Measurements from ENCODE around the gene ATP5PD. TPM values are rescaled to one million over a fixed set of nuclear protein-coding genes. Genes with fewer than 3 reads are reported as not detected.

The ATP5PD gene
- total and polyA plus RNA-seq, 2 of the 13 experiments (the other 11 are each of a cell fraction or from before 2014, with no cell fraction given): 158 to 428 TPM

DNA sequence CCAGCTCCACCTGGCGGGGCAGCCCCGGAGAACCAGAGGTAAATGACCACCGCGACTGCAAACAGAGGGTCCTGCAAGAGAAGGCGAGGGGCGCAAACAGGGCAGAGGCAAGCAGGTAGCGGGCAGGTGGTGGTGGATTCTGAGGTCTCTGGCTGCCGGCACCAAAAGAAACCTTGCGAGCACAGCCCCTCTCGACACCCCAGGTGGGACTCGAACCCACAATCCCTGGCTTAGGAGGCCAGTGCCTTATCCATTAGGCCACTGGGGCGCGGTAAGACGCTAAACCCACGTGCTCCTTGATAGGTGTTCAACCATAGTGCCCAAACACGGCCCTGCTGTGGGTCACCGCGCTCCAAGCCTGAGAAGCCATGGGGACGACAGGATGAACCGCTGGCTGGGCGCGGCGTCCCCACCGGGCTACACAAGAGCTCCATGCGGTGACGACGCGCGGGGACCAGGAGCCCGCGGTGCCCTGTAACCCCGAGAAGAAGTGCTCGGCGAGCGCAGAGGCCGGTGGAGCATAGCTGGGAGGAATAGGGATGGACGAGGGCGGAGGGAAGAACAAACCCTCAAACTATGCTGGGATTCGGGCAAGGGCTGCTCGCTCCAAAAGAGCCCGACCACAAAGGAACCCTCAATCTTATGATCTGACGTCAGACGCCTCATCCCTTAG lies 12.4 kb downstream of the ATP5PD start (continued):
- TF ChIP-seq, protein P1, sequence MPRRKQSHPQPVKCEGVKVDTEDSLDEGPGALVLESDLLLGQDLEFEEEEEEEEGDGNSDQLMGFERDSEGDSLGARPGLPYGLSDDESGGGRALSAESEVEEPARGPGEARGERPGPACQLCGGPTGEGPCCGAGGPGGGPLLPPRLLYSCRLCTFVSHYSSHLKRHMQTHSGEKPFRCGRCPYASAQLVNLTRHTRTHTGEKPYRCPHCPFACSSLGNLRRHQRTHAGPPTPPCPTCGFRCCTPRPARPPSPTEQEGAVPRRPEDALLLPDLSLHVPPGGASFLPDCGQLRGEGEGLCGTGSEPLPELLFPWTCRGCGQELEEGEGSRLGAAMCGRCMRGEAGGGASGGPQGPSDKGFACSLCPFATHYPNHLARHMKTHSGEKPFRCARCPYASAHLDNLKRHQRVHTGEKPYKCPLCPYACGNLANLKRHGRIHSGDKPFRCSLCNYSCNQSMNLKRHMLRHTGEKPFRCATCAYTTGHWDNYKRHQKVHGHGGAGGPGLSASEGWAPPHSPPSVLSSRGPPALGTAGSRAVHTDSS (CRISPR knock-in tag; conservative IDR thresholded peaks at IDR 0.05): peak; percentile 89
- no peak; the same call in 1 of the 2 replicates for TF ChIP-seq NFYB (CRISPR knock-in tag; IDR thresholded peaks at IDR 0.05)
- TF ChIP-seq, protein P2, sequence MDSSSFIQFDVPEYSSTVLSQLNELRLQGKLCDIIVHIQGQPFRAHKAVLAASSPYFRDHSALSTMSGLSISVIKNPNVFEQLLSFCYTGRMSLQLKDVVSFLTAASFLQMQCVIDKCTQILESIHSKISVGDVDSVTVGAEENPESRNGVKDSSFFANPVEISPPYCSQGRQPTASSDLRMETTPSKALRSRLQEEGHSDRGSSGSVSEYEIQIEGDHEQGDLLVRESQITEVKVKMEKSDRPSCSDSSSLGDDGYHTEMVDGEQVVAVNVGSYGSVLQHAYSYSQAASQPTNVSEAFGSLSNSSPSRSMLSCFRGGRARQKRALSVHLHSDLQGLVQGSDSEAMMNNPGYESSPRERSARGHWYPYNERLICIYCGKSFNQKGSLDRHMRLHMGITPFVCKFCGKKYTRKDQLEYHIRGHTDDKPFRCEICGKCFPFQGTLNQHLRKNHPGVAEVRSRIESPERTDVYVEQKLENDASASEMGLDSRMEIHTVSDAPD (CRISPR knock-in tag; IDR thresholded peaks at IDR 0.05): peak; percentile 91
- peak; percentile 73; the same call in 1 of the 2 replicates for TF ChIP-seq ZKSCAN8 (CRISPR knock-in tag; IDR thresholded peaks at IDR 0.05; ENCODE audit: borderline replicate concordance)
- TF ChIP-seq MED8 (CRISPR knock-in tag; IDR thresholded peaks at IDR 0.05; ENCODE audit: insufficient replicate concordance): peak; percentile 91
- TF ChIP-seq, protein P3, sequence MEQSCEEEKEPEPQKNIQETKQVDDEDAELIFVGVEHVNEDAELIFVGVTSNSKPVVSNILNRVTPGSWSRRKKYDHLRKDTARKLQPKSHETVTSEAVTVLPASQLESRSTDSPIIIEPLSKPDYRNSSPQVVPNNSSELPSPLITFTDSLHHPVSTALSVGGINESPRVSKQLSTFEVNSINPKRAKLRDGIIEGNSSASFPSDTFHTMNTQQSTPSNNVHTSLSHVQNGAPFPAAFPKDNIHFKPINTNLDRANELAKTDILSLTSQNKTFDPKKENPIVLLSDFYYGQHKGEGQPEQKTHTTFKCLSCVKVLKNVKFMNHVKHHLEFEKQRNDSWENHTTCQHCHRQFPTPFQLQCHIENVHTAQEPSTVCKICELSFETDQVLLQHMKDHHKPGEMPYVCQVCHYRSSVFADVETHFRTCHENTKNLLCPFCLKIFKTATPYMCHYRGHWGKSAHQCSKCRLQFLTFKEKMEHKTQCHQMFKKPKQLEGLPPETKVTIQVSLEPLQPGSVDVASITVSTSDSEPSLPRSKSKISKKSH (CRISPR knock-in tag; IDR thresholded peaks at IDR 0.05; ENCODE audit: borderline replicate concordance): peak; percentile 76; the same call in 1 of the 2 replicates
- TF ChIP-seq IKZF1 (IDR thresholded peaks at IDR 0.05): no peak
- no peak for TF ChIP-seq ZNF672 (CRISPR knock-in tag; IDR thresholded peaks at IDR 0.05)
- TF ChIP-seq, protein P4, sequence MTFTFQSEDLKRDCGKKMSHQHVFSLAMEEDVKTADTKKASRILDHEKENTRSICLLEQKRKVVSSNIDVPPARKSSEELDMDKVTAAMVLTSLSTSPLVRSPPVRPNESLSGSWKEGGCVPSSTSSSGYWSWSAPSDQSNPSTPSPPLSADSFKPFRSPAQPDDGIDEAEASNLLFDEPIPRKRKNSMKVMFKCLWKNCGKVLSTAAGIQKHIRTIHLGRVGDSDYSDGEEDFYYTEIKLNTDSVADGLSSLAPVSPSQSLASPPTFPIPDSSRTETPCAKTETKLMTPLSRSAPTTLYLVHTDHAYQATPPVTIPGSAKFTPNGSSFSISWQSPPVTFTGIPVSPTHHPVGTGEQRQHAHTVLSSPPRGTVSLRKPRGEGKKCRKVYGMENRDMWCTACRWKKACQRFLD (CRISPR knock-in tag; IDR thresholded peaks at IDR 0.05; ENCODE audit: borderline replicate concordance): 0 out of 2 replicates have a peak, but pooled peaks have one; percentile 82
- TF ChIP-seq HOXA3 (CRISPR knock-in tag; IDR thresholded peaks at IDR 0.05): peak; percentile 91
- TF ChIP-seq, protein P5, sequence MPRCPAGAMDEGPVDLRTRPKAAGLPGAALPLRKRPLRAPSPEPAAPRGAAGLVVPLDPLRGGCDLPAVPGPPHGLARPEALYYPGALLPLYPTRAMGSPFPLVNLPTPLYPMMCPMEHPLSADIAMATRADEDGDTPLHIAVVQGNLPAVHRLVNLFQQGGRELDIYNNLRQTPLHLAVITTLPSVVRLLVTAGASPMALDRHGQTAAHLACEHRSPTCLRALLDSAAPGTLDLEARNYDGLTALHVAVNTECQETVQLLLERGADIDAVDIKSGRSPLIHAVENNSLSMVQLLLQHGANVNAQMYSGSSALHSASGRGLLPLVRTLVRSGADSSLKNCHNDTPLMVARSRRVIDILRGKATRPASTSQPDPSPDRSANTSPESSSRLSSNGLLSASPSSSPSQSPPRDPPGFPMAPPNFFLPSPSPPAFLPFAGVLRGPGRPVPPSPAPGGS (CRISPR knock-in tag; IDR thresholded peaks at IDR 0.05): no peak; the same call in none of the 2 replicates
- TF ChIP-seq, protein P6, sequence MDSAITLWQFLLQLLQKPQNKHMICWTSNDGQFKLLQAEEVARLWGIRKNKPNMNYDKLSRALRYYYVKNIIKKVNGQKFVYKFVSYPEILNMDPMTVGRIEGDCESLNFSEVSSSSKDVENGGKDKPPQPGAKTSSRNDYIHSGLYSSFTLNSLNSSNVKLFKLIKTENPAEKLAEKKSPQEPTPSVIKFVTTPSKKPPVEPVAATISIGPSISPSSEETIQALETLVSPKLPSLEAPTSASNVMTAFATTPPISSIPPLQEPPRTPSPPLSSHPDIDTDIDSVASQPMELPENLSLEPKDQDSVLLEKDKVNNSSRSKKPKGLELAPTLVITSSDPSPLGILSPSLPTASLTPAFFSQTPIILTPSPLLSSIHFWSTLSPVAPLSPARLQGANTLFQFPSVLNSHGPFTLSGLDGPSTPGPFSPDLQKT (CRISPR knock-in tag; IDR thresholded peaks at IDR 0.05; ENCODE audit: borderline replicate concordance): peak; percentile 55; the same call in 1 of the 2 replicates
- TF ChIP-seq, protein P7, sequence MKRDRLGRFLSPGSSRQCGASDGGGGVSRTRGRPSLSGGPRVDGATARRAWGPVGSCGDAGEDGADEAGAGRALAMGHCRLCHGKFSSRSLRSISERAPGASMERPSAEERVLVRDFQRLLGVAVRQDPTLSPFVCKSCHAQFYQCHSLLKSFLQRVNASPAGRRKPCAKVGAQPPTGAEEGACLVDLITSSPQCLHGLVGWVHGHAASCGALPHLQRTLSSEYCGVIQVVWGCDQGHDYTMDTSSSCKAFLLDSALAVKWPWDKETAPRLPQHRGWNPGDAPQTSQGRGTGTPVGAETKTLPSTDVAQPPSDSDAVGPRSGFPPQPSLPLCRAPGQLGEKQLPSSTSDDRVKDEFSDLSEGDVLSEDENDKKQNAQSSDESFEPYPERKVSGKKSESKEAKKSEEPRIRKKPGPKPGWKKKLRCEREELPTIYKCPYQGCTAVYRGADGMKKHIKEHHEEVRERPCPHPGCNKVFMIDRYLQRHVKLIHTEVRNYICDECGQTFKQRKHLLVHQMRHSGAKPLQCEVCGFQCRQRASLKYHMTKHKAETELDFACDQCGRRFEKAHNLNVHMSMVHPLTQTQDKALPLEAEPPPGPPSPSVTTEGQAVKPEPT (CRISPR knock-in tag; IDR thresholded peaks at IDR 0.05; ENCODE audit: low read depth): peak; percentile 71
- TF ChIP-seq ZNF33A (CRISPR knock-in tag; IDR thresholded peaks at IDR 0.05; ENCODE audit: borderline replicate concordance): no peak; the same call in 1 of the 2 replicates
- TF ChIP-seq SETDB1 (CRISPR knock-in tag; IDR thresholded peaks at IDR 0.05; ENCODE audit: borderline replicate concordance): 0 out of 2 replicates have a peak, but pooled peaks have one; percentile 12
- TF ChIP-seq DNMT1 (CRISPR knock-in tag; IDR thresholded peaks at IDR 0.05): peak; percentile 87; the same call in 1 of the 2 replicates
- no peak; the same call in 1 of the 2 replicates for TF ChIP-seq CENPT (CRISPR knock-in tag; IDR thresholded peaks at IDR 0.05; ENCODE audit: low read depth)
